GM12891 (cell line): ENCODE measurements around the gene GAS7.

Experiments
- DNase-seq: peaks from one replicate; pipeline ENCODE4 v3.0.0; 2011; ENCODE audit warnings: low spot score; ENCODE audit not compliant: insufficient read length
- FAIRE-seq: peaks from 2 replicates; lab custom pipeline; 2011; peaks lifted over from hg19 to GRCh38; lab: Jason Lieb, UNC
- PAX5 ChIP-seq: IDR thresholded peaks from 2 replicates; pipeline ENCODE4 v1.6.1; 2011; ENCODE audit warnings: low read length, moderate library complexity, mild to moderate bottlenecking; ENCODE audit not compliant: insufficient read depth, severe bottlenecking
- POLR2A ChIP-seq: IDR thresholded peaks from 2 replicates; pipeline ENCODE4 v1.6.1; 2011; ENCODE audit warnings: low read depth, low read length, control low read depth
- POLR2AphosphoS5 ChIP-seq: IDR thresholded peaks from 2 replicates; pipeline ENCODE4 v1.6.1; 2011; ENCODE audit warnings: low read depth, low read length, control low read depth
- POU2F2 ChIP-seq: IDR thresholded peaks from 2 replicates; pipeline ENCODE4 v1.6.1; 2011; ENCODE audit warnings: low read depth, mild to moderate bottlenecking, control low read depth, low read length, moderate library complexity
- SPI1 ChIP-seq: IDR thresholded peaks from 2 replicates; pipeline ENCODE4 v1.6.1; 2011; ENCODE audit warnings: low read depth, low read length, control low read depth
- TAF1 ChIP-seq: IDR thresholded peaks from 2 replicates; pipeline ENCODE4 v1.6.1; 2011; ENCODE audit warnings: low read depth, low read length, control low read depth

GAS7 gene

GRCh38 chr17:10205549-10206185, 7.3 kb upstream of the GAS7 start:
- TF ChIP-seq POLR2A (no peak), POU2F2 (no peak), PAX5 (no peak), TAF1 (no peak), POLR2AphosphoS5 (no peak), SPI1 (no peak)
- DNase-seq (no peak), FAIRE-seq (peak; percentile 26)

- FAIRE-seq (no peak), DNase-seq (no peak)
- TF ChIP-seq POLR2A = no peak
- no peak for TF ChIP-seq TAF1
- no peak for TF ChIP-seq SPI1
- no peak for TF ChIP-seq POU2F2
- no peak for TF ChIP-seq POLR2AphosphoS5
- TF ChIP-seq PAX5 = no peak
These were observed 3.3 kb upstream of the GAS7 start for GRCh38 chr17:10201680-10202079.

GRCh38 chr17:10200645-10201044, 2.2 kb upstream of the GAS7 start:
- no peak for FAIRE-seq
- TF ChIP-seq POU2F2 (no peak), TAF1 (no peak), PAX5 (no peak), POLR2AphosphoS5 (no peak), POLR2A (no peak), SPI1 (no peak)

DNA sequence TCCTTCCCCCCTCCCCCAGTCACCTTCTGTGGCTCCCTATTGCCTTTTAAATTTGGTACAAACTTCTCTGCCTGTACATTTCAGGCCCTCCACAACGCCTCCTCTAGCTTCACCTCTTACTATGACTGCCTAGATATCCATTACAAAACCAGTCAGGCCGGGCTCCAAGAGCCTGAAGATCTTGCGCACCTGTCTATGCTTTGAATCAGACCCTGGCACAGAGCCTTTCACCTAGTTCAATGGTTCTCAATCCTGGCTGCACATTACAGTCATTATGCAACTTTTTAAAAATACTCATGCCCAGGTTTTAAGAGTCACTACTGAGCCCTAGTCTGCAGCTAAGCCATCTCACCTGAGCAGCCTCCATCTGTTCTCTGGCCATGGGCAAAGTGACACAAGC, 1.6 kb upstream of the GAS7 start:
- TF ChIP-seq PAX5 (no peak), POU2F2 (no peak), SPI1 (no peak), POLR2AphosphoS5 (no peak), POLR2A (no peak), TAF1 (no peak)
- no peak for FAIRE-seq
- no peak for DNase-seq

More at GRCh38 chr17:10200645-10201044, 2.2 kb upstream of the GAS7 start:
- no peak for DNase-seq

DNA sequence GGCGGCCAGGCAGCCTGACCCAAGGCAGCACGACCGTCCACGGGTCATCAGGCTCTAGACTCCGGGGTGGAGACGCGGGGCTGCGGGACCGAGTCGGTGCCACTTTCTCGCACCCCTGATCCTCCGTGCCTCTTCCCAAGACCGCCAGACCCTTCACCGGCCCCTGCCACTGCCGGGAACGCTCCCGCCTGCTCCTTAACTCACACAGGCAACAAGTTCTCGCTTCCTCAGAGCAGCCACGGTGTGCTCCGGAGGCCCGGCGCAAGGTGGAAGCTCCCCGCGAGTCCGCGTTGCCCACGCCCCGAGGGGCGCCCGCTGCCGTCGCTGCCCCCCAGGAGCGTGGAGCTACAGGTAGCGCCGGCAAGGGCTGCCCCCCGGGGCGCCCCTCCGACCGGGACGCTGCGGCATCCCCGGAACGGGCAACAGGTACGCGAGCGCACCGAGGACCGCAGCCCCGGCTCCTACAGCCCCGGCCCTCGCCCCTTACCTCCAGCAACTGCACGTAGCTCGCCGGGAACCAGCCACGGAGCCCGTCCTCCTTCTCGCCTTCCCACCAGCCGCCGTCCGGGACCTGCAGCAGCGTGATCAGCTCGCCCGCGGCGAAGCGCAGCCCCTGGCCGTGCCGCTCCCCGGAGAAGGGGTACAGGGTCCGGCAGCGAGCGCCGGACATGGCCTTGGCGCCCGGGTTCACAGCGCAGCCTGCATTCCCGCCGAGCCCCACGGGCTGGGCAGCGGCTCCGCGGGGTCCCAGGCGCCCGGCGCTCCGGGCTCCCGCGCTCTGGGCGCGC, 491 bp downstream of the GAS7 start:
- DNase-seq (peak; percentile 28), FAIRE-seq (no peak)
- TF ChIP-seq PAX5 (no peak), POU2F2 (no peak), POLR2A (no peak), POLR2AphosphoS5 (no peak), TAF1 (no peak), SPI1 (no peak)

- DNase-seq (no peak), FAIRE-seq (no peak)
- no peak for TF ChIP-seq TAF1
These were observed 1.1 kb downstream of the GAS7 start for GRCh38 chr17:10197362-10197720.

DNA sequence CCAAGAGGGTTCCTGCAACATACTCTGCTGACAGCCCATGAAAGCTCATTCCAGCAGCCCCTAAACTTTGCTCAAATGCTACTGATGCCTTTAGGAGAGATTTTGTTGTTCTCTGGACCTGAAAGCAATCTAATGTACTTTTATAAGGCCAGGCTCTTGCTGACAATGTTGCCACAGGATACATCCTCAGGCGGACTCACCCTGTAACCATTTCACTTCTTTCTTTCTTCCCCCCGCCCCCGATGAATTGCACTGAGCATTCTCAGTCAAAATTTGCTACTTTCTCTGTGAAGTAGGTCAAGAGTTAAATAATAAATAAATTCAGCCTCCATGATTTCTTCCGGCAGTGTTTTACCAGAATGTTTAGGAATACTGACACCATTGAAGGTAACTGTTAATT, 1.5 kb downstream of the GAS7 start:
- DNase-seq (no peak), FAIRE-seq (no peak)
- TF ChIP-seq POLR2AphosphoS5 (no peak), POLR2A (no peak), TAF1 (no peak), POU2F2 (no peak), SPI1 (no peak), PAX5 (no peak)

DNA sequence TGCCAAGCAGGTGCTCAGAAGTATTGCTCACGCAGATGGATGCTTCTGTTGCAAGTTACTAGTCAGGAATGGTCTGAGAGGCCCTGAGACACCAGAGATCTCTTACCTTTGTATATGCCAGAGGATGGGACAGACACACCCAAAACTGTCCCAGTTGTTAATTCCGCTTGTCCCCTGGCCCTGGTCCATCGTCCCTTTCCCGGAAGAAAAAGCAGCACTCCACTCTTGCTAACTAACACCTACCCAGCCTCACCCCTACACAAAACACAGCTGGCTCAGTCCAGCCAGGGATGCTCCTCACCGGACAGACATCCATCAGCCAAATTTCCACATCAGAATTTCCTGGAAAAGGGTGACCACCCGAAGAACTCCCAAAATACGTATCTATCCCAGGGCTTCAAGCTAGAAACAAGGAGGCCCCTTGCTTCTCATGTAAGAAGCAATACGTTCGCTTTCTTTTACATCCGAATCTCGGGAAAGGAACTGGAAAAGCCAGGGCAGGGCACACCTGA, 2.0 kb downstream of the GAS7 start:
- DNase-seq (no peak), FAIRE-seq (no peak)
- TF ChIP-seq POLR2AphosphoS5 (no peak), TAF1 (no peak), POLR2A (no peak), PAX5 (no peak), POU2F2 (no peak), SPI1 (no peak)

- TF ChIP-seq POLR2AphosphoS5 (no peak), PAX5 (no peak), TAF1 (no peak), SPI1 (no peak), POLR2A (no peak), POU2F2 (no peak)
- DNase-seq (no peak), FAIRE-seq (no peak)
These were observed 3.2 kb downstream of the GAS7 start for GRCh38 chr17:10195090-10195805.

GRCh38 chr17:10193632-10194031, 4.8 kb downstream of the GAS7 start:
- DNase-seq (no peak), FAIRE-seq (no peak)
- TF ChIP-seq PAX5 (no peak), POLR2AphosphoS5 (no peak), SPI1 (no peak), POLR2A (no peak), TAF1 (no peak), POU2F2 (no peak)
